A549 (cell line): Measurements from ENCODE around the gene PPP3CA. TPM values are rescaled to one million over a fixed set of nuclear protein-coding genes. Genes with fewer than 3 reads are reported as not detected.

Source experiments
- ATAC-seq, 2 experiments: fragments of 200-7000 bp in 1 of 2; fragments of >200 bp in 1 of 2; cut with Nextera tagmentation in 1 of 2; cut with Tn5 transposase in 1 of 2; 3 replicates each; pipeline versions ENCODE4 v1.8.0 to v1.9.1; 2018 to 2020; ENCODE audit warnings: mild to moderate bottlenecking in 1 of 2, moderate library complexity in 1 of 2
- CTCF ChIA-PET: fragments of 300-600 bp; sonication (Branson Sonifier 250); formaldehyde crosslinking; extraction: SDS; loops from one replicate; lab custom pipeline; 2021; ENCODE audit warnings: antibody characterized with exemption, inconsistent platforms; lab: Yijun Ruan, JAX
- POLR2A ChIA-PET: fragments of 350-600 bp; formaldehyde crosslinking; extraction: SDS; loops from one replicate; lab custom pipeline; 2021; ENCODE audit warnings: antibody characterized with exemption, inconsistent platforms; lab: Yijun Ruan, JAX
- DNase-seq, 2 experiments: peaks; one replicate each; pipeline versions ENCODE4 v3.0.0 to v3.0.0-alpha.2; 2011 to 2016; ENCODE audit warnings: low read depth in 1 of 2, low spot score in 1 of 2
- FAIRE-seq: peaks from 2 replicates; lab custom pipeline; 2011; peaks lifted over from hg19 to GRCh38; lab: Jason Lieb, UNC
- H3K27ac ChIP-seq, 2 experiments: fragments of >200 bp; sonication (Bioruptor Twin); formaldehyde crosslinking; 3 replicates each; pipeline ENCODE4 v1.5.1; 2016 to 2017
- H3K4me1 ChIP-seq: fragments of >200 bp; sonication (Bioruptor Twin); formaldehyde crosslinking; 3 replicates; pipeline ENCODE4 v1.6.1; 2016
- H3K4me2 ChIP-seq: fragments of >200 bp; sonication (Bioruptor Twin); formaldehyde crosslinking; 3 replicates; pipeline ENCODE4 v1.6.1; 2016
- H3K4me3 ChIP-seq: fragments of >200 bp; sonication (Bioruptor Twin); formaldehyde crosslinking; 3 replicates; pipeline ENCODE4 v1.5.1; 2016
- H3K9me3 ChIP-seq: fragments of >200 bp; sonication (Bioruptor Twin); formaldehyde crosslinking; 3 replicates; pipeline ENCODE4 v1.6.1; 2016
- BCL3 ChIP-seq: fragments of >200 bp; sonication (Bioruptor Twin); formaldehyde crosslinking; IDR thresholded peaks from 3 replicates; pipeline ENCODE4 v1.6.1; 2016
- CBX2 ChIP-seq: fragments of 200-600 bp; sonication (generic); IDR thresholded peaks from 2 replicates; pipeline ENCODE4 v1.6.1; 2016; ENCODE audit warnings: low read depth, mild to moderate bottlenecking, borderline replicate concordance
- CBX8 ChIP-seq: fragments of 200-600 bp; sonication (generic); IDR thresholded peaks from 2 replicates; pipeline ENCODE4 v1.6.1; 2016
- E2F6 ChIP-seq: IDR thresholded peaks from 2 replicates; pipeline ENCODE4 v1.6.1; 2012; ENCODE audit warnings: low read depth, borderline replicate concordance
- EHF ChIP-seq: fragments of 250-450 bp; sonication (Bioruptor Pico); IDR thresholded peaks from 2 replicates; pipeline ENCODE4 v1.5.0; 2020; ENCODE audit warnings: mild to moderate bottlenecking
- EP300 ChIP-seq, 2 experiments: fragments of >200 bp; sonication (Bioruptor Twin); formaldehyde crosslinking; IDR thresholded peaks; 2 replicates in 1 of 2; 3 replicates in 1 of 2; pipeline ENCODE4 v1.6.1; 2016 to 2017
- ESRRA ChIP-seq: fragments of 150-350 bp; IDR thresholded peaks from 2 replicates; pipeline ENCODE4 v1.6.1; 2014; ENCODE audit warnings: mild to moderate bottlenecking, low read length, borderline replicate concordance
- FOSB ChIP-seq: fragments of 250-450 bp; sonication (Bioruptor Pico); IDR thresholded peaks from 2 replicates; pipeline ENCODE4 v1.5.0; 2020; ENCODE audit warnings: mild to moderate bottlenecking, moderate library complexity
- FOSL2 ChIP-seq, 2 experiments: fragments of 450-650 bp in 1 of 2; fragments of >200 bp in 1 of 2; sonication (Bioruptor Twin) in 1 of 2; formaldehyde crosslinking; IDR thresholded peaks; 2 replicates each; pipeline versions ENCODE4 v1.5.0 to v1.6.1; 2016 to 2020; ENCODE audit warnings: mild to moderate bottlenecking in 1 of 2, moderate library complexity in 1 of 2
- HDAC2 ChIP-seq: fragments of 200-600 bp; sonication (generic); IDR thresholded peaks from 2 replicates; pipeline ENCODE4 v1.6.1; 2016
- HOXB5 ChIP-seq: fragments of 250-450 bp; sonication (Bioruptor Pico); IDR thresholded peaks from 2 replicates; pipeline ENCODE4 v1.5.0; 2020; ENCODE audit warnings: mild to moderate bottlenecking, moderate library complexity
- JUN ChIP-seq, 2 experiments: fragments of >200 bp; sonication (Bioruptor Twin); formaldehyde crosslinking; IDR thresholded peaks; 2 replicates in 1 of 2; 3 replicates in 1 of 2; pipeline ENCODE4 v1.6.1; 2016 to 2017
- JUNB ChIP-seq: fragments of >200 bp; sonication (Bioruptor Twin); formaldehyde crosslinking; IDR thresholded peaks from 2 replicates; pipeline ENCODE4 v1.6.1; 2016
- KDM5A ChIP-seq: fragments of 200-600 bp; sonication (generic); IDR thresholded peaks from 2 replicates; pipeline ENCODE4 v1.6.1; 2016; ENCODE audit warnings: antibody characterized with exemption, mild to moderate bottlenecking
- MAZ ChIP-seq: fragments of 150-350 bp; IDR thresholded peaks from 2 replicates; pipeline ENCODE4 v1.6.1; 2014; ENCODE audit warnings: antibody characterized with exemption, low read depth, low read length, borderline replicate concordance
- MYC ChIP-seq: IDR thresholded peaks from 2 replicates; pipeline ENCODE4 v1.6.1; 2012; ENCODE audit warnings: mild to moderate bottlenecking, inconsistent platforms, low read length, improper control_type of control experiment, borderline replicate concordance
- NPAS2 ChIP-seq: fragments of 250-450 bp; sonication (Bioruptor Pico); IDR thresholded peaks from 2 replicates; pipeline ENCODE4 v1.8.0; 2022; ENCODE audit warnings: mild to moderate bottlenecking, moderate library complexity, borderline replicate concordance
- NR3C1 ChIP-seq: fragments of >200 bp; sonication (Bioruptor Twin); formaldehyde crosslinking; IDR thresholded peaks from 3 replicates; pipeline ENCODE4 v1.6.1; 2017
- POLR2AphosphoS2 ChIP-seq: conservative IDR thresholded peaks from 2 replicates; pipeline ENCODE4 v1.6.1; 2012; ENCODE audit warnings: low read length, improper control_type of control experiment, inconsistent platforms
- RAD21 ChIP-seq, 2 experiments: fragments of >200 bp in 1 of 2; sonication (Bioruptor Twin) in 1 of 2; formaldehyde crosslinking in 1 of 2; IDR thresholded peaks in 1 of 2; conservative IDR thresholded peaks in 1 of 2; 2 replicates in 1 of 2; 3 replicates in 1 of 2; pipeline ENCODE4 v1.6.1; 2012 to 2018; ENCODE audit warnings: inconsistent platforms in 1 of 2
- ZFP36 ChIP-seq: fragments of 450-650 bp; IDR thresholded peaks from 2 replicates; pipeline ENCODE4 v1.6.1; 2014; ENCODE audit warnings: borderline replicate concordance; ENCODE audit not compliant: partially characterized antibody
- ZSCAN20 ChIP-seq: fragments of 250-450 bp; sonication (Bioruptor Pico); IDR thresholded peaks from 2 replicates; pipeline ENCODE4 v1.8.0; 2022; ENCODE audit warnings: mild to moderate bottlenecking, moderate library complexity
- WGBS: methylation state at CpG from one replicate; pipeline ENCODE4 v1.1.6; 2017; ENCODE audit errors: missing lambda C conversion rate; 5-methylcytosine and 5-hydroxymethylcytosine counted together
- polyA plus RNA-seq, 4 experiments: library from polyadenylated mRNA; depleted of rRNA in 3 of 4; stranded (reverse); fragments of >200 nt; fragmentation: RNase III in 1 of 4; extraction: RNeasy Plus Mini Kit Qiagen cat#74134 plus additional on column Dnase treatment in 1 of 4; gene quantifications; 2 replicates in 3 of 4; 3 replicates in 1 of 4; pipeline ENCODE4 v1.2.3, GENCODE V29; 2011 to 2017
- TF ChIP-seq, protein P1 (sequence below): fragments of 250-450 bp; sonication (Bioruptor Pico); IDR thresholded peaks from 2 replicates; pipeline ENCODE4 v1.5.0; 2021; ENCODE audit warnings: mild to moderate bottlenecking, moderate library complexity, borderline replicate concordance
- TF ChIP-seq, protein P2 (sequence below): fragments of >200 bp; sonication (Bioruptor Twin); formaldehyde crosslinking; IDR thresholded peaks from 2 replicates; pipeline ENCODE4 v1.6.1; 2016

PPP3CA gene
- polyA plus RNA-seq, 2 of the 4 experiments (the other 2 are of a cell fraction): 21.4 to 42.4 TPM

- TF ChIP-seq POLR2AphosphoS2 (no peak), EP300 (IDR thresholded peaks at IDR 0.05) (no peak), KDM5A (no peak), RAD21 (conservative IDR thresholded peaks at IDR 0.05 in 1 of 2, IDR thresholded peaks at IDR 0.05 in 1 of 2) (no peak), ZFP36 (no peak), HDAC2 (no peak), ZSCAN20 (CRISPR knock-in tag) (no peak)
- no peak overlapping the region for H3K27ac ChIP-seq
Observed at GRCh38 chr4:101037249-101037648, 310.1 kb downstream of the PPP3CA start.

DNA sequence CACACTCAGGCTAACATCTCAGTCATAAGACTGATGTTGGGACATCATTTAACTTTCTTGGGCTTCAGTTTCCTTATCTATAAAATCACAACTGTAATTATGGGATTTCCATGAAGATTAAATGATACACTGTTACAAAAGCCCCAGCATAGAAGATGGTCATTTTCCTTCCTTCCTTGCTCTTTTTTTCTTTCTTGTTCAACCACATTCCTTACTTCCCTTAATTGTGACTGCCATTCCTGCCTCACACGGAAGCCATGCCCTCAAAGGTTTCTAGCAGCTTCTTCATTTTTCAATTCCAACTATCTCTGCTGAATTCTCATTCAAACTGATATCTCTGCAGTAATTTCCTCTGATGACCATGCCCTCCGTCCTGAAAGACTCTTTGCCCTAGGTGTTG lies 311.8 kb downstream of the PPP3CA start:
- no peak overlapping the region for H3K4me2 ChIP-seq
- no peaks in the 10 kb centered on the region for H3K4me1 ChIP-seq
- H3K9me3 ChIP-seq: no peaks in the 10 kb centered on the region
- POLR2A ChIA-PET: no interaction called here
- no peak for ATAC-seq
- 98% methylated on average over 2 of the region's 2 CpGs for WGBS
- TF ChIP-seq, protein P1, sequence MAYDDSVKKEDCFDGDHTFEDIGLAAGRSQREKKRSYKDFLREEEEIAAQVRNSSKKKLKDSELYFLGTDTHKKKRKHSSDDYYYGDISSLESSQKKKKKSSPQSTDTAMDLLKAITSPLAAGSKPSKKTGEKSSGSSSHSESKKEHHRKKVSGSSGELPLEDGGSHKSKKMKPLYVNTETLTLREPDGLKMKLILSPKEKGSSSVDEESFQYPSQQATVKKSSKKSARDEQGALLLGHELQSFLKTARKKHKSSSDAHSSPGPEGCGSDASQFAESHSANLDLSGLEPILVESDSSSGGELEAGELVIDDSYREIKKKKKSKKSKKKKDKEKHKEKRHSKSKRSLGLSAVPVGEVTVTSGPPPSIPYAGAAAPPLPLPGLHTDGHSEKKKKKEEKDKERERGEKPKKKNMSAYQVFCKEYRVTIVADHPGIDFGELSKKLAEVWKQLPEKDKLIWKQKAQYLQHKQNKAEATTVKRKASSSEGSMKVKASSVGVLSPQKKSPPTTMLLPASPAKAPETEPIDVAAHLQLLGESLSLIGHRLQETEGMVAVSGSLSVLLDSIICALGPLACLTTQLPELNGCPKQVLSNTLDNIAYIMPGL (CRISPR knock-in tag): no peak
- TF ChIP-seq BCL3 (no peak), CBX2 (no peak), ESRRA (no peak), EHF (CRISPR knock-in tag) (no peak), NPAS2 (CRISPR knock-in tag) (no peak), MYC (no peak), FOSL2 (IDR thresholded peaks at IDR 0.05) (no peak), FOSL2 (CRISPR knock-in tag; IDR thresholded peaks at IDR 0.05) (no peak), NR3C1 (no peak), MAZ (no peak), JUNB (no peak), EP300 (IDR thresholded peaks at IDR 0.05) (no peak), JUN (IDR thresholded peaks at IDR 0.05) (no peak), CBX8 (no peak), FOSB (no peak), E2F6 (no peak)
- TF ChIP-seq, all 56 proteins: peak for 0
- FAIRE-seq: no peak
- CTCF ChIA-PET: no interaction called here
- no peak overlapping the region for H3K4me3 ChIP-seq
- H3K27ac ChIP-seq: no peak overlapping the region
- no peak for DNase-seq

More at GRCh38 chr4:101037249-101037648, 310.1 kb downstream of the PPP3CA start:
- ChIA-PET POLR2A (no interaction called here), CTCF (no interaction called here)
- no peak for DNase-seq
- Histone ChIP-seq H3K9me3 (no peaks in the 10 kb centered on the region), H3K4me1 (no peaks in the 10 kb centered on the region), H3K4me2 (no peak overlapping the region), H3K4me3 (no peak overlapping the region)
- FAIRE-seq: no peak
- ATAC-seq: no peak
- WGBS: 67% methylated on average over 3 of the region's 3 CpGs

GRCh38 chr4:101033986-101034385 lies 313.3 kb downstream of the PPP3CA start:
- DNase-seq: no peak

More at GRCh38 chr4:101033986-101034385, 313.3 kb downstream of the PPP3CA start:
- POLR2A ChIA-PET: no interaction called here
- Histone ChIP-seq H3K9me3 (no peaks in the 10 kb centered on the region), H3K27ac (no peak overlapping the region), H3K4me2 (no peak overlapping the region), H3K4me3 (no peak overlapping the region), H3K4me1 (no peaks in the 10 kb centered on the region)
- FAIRE-seq (no peak), ATAC-seq (peak in 1 of 2 experiments; percentile 41; a peak in 1 of 6 replicates)
- TF ChIP-seq, protein P2, sequence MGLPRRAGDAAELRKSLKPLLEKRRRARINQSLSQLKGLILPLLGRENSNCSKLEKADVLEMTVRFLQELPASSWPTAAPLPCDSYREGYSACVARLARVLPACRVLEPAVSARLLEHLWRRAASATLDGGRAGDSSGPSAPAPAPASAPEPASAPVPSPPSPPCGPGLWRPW: no peak
- TF ChIP-seq EHF (CRISPR knock-in tag): no peak
- no peak for TF ChIP-seq HOXB5 (CRISPR knock-in tag)
- no peak for TF ChIP-seq KDM5A
- CTCF ChIA-PET: no interaction called here
- WGBS: 96% methylated on average over 3 of the region's 3 CpGs
